HG03039 (cell line): ENCODE measurements around the gene TMEM263.
"Not testable (repeated sequence)": the region's sequence is repeated elsewhere in the genome, so short reads cannot be mapped to it uniquely, and the experiment has no call there.

Experiments
- ATAC-seq: cut with Tn5 transposase; IDR thresholded peaks from one replicate; pipeline ENCODE4 v1.9.1; 2021; ENCODE audit warnings: mild to moderate bottlenecking, moderate library complexity; ENCODE audit not compliant: unreplicated experiment

TMEM263 gene

DNA sequence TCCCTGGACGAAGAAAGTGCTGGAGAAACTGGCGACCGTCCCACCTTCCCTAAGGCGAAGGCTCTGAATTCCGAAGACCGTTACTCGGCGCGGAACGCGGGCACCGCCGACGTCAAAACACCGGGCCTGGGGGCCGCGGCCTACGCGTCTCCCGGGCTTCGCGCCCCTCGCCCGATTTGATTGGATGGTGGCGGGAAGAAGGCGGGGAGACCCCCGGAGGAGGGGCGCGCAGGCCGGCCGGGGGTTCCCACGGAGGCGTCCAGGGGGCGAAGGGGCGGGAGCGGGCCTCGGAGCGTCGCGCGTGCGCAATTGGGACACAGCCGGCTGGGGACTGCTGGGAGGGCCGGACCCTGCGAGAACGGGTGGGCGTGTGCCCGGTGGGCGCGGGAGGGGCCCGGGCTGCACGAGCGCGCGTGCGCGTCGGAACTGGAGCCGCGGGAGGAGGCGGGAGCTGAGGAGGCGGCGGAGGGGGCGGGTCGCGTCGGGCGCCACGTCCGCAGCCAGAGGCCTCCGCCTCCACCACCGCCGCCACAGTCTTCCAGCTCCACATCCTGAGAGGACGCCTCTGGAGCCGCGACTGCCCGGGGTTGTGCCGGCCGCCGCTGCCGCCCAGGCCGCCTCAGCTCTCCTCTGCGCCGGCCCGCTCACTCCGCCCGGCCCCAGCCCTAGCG is at the start of gene TMEM263:
TSS of gene TMEM263 (plus strand) at position 531 of the 671 bp plus-strand sequence. CDS start 11,210 bp downstream, outside the sequence.
- ATAC-seq, result peak; percentile 79

DNA sequence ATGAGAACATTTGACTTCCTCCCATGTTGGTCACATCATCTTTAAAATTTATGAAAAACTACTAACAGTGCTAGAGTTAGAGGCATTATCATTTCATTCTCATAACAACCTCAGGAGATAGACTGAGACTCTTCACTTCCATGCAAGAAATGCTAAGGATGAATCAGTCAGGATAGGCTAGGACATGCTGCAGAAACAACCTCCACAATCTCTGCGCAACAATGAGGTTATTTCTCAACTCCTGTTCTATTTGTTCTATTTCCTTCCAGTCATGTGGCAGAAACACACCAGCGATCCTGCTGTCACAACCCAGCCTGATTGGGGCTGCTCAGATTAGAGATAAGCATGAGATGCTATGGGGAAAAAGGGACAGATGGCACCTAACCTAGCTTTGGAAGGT is 49.0 kb upstream of the TMEM263 start:
- no peak for ATAC-seq

DNA sequence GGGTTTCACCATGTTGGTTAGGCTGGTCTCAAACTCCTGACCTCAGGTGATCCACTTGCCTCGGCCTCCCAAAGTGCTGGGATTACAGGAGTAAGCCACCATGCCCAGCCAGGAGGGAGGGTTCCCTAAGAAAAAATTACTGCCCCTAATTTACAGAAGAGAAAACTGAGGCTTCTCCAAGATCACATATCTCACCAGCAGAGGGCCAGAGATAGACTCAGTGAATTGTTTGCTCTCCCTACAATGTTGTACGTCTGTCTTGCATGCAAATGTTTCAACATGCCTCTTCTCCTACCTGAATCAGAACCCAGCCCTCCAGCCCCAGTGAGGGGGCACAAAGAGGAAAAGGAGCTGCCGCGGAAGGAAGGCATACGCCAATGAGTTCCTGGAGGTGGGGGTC is 48.3 kb upstream of the TMEM263 start:
- ATAC-seq, result no peak

DNA sequence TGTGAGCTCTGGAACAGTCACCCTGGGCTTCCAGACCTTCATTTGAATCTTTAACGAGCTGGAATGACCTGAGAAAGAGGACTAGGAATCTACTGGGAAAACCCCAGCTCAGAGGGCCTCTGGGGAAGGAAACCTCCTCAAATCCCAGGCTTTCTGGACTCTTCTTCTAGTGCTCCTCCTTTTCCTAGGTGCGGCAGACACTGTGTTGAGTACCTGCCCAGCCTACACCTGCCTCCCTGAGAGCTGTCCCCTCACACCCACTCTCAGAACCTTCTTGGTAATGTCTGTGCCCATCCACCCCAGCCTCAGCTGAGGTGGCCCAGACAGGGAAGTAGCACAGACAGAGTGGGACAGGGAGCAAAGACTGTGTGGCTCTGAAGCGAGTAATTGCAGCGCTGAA is 47.9 kb upstream of the TMEM263 start:
- no peak for ATAC-seq

DNA sequence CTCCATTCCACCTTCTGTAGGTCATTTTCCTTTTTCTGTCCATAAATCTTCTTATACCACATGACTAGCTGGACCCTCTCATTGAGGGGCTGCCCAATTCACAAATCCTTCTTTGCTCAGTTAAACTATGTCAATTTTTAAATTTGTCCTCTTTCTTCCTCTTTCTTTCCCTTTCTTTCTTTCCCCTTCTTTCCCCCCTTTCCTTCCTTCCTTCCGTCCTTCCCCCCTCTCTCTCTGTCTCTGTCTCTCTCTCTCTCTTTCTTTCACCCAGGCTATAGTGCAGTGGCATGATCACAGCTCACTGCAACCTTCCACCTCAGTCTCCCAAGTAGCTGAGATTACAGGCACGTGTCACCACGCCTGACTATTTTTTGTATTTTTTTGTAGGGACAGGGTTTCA is 47.1 kb upstream of the TMEM263 start:
- no peak for ATAC-seq

DNA sequence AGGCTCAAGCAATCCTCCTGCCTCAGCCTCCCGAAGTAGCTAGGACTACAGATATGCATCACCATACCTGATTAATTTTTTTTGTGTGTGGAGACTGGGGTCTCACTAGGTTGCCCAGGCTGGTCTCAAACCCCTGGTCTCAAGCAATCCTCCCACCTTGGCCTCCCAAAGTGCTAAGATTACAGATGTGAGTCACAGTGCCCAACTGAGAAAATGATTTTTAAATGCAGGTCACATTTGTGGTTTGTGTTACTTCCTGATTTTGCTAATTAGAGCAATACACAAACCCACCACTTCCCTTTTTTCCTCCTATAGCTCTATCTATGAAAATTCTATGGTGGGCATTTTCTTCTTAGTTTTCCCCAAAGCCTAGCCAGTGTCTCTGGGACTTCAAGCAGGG is 45.5 kb upstream of the TMEM263 start:
- ATAC-seq, result no peak

DNA sequence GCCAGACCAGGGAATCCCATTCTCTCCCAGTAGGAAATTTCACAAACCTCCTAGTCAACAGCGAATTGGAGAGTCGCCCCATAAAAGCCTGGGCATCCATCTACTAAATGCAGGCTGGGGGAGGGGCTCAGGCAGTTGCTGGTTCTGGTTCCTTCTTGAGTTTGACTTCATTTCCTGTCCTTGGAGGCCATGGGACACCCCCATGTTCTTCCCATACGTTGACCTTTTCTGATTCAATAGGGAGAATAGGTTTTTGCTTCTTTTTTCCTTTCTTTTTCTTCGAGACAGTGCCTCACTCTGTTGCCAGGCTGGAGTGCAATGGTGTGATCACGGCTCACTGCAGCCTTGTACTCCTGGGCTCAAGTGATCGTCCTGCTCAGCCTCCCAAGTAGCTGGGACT is 44.1 kb upstream of the TMEM263 start:
- no peak for ATAC-seq

DNA sequence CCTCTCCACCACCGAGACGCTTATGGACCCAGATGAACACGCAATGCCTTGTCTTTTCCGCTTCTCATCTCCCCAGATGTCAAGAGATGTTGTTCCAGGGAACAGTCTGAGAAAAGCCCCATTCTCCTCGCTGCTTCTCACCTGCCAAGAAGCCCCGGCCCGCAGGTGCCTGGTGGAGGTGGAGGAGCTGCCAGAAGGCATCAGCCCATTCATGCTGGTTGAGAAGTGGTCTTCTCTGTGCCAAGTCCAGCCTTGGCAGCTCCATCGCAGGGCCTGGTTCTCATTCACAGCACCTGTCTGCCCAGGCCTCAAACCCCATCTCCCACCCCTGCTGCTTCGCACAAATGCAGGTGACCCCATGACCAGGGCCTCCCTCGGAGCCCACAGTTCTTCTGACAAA is 42.3 kb upstream of the TMEM263 start:
- ATAC-seq, result no peak

DNA sequence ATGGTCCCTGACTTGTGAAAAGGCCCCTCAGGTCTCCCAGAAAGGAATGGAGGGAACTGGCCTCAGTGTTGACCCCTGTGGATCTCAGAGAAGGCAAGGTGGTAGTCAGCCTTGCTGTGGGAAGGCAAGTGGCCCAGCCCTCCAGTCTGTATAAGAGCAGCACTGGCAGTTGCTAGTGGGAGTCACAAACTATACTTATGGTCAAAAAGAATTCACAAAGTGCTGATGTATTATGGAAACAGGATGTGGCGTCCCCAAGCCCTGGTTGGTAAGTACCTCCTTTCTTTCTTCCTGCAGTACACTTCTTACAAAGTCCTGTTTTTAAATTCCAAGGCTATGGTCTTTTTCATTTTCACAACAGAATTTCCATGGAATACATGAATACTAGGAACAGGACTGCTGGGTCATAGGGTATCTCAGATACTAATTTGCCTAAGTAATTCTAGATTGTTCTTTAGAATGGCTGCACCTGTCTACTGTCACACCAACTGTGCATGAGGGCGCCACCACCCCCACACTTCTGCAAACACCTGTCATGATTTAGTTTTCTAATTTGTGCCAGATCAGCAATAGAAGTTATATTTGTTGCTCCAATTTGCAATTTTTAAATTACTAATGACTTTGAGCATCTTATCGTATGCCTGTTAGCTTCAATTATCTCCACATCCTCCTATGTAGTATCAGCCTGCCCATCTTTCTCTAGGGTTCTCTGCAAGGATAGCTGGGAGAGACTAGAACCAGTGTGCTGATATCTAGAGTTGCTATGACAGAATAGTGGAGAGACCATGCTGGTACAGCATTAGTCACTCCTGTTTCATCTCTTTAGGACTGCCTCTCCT is 40.7 kb upstream of the TMEM263 start:
- ATAC-seq, result peak; percentile 58

DNA sequence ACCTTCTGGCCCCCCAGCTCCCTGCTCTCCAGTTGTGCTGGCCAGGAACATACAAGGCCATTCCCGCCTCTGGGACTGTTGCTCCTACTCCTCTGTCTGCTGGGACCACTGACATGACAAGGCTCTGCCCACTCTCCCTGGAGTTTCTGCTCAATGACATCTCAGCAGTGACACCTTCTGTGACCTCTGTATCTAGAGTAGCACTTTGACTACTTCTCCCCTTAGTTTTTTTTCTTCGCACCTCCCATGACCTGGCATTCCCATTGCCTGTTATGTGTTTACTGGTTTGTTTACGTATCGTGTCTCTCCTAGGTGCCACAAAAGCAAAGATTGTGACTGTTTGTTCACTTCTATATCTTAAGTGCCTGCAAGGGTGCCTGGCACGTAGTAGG is 40.1 kb upstream of the TMEM263 start:
- ATAC-seq, result no peak

DNA sequence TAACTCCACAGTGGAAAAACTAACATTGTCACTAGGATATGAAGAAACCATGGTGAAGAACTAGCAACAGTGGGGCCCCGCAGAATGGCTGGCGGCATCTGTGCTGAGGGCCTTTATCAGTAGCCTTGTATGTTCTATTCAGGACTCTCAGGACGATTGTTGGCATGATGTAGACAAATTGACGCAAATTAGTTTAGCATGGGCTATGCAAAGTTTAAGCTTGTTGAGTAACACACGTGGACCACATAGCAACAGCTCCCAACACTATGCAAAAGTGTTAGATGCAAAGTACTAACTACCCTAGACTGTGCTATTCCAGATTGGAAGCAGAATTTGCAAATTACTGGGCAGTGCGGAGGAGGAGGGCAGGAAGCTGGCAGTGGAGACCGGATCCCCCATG is 38.2 kb upstream of the TMEM263 start:
- no peak for ATAC-seq

DNA sequence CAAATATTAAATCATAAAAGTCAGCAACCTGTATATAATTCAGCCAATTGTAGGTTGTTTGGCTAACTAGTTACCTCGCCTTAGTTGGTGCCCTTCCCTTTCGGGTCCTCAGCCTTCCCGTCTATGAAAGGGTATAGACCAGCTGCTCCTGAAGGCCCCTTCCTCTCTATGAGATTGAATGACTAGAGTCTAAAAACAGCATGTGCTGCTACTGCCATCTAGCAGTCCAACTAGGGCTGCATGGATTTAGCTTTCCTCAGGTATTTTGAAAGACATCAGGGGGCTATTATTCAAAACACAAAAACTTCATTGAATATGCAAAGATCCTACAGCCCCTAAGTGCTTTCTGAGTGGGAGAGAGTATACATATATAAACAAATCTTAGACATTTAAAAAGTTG is 37.0 kb upstream of the TMEM263 start:
- ATAC-seq, result no peak

DNA sequence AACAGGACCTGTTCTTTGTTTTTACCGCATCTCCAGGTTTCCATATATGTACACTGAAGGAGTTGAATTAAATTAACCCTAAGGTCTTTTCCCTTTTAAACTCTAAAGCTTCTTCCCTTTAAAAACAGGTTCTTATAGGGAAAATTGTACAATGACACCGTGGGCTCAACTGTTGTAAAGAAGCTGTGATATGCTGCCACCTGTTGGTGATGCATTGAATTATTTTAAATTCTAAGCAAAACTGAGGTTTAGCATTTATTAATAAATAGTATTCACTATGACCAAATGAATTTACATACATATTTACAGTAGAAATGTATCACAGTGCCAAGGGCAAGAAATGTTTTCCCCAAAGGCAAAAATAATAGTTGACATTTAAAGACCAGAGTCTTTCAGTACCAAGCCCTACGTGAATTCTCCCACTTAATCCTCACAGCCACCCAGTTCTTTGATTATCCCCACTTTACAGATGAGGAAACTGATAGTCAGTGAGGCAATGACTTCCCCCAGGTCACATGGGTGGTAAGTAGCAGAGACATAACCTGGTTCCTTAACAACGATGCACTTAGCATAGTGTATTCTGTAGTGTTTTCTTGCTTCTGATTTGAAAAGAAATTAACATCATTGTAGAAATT is 35.7 kb upstream of the TMEM263 start:
- ATAC-seq, result no peak

DNA sequence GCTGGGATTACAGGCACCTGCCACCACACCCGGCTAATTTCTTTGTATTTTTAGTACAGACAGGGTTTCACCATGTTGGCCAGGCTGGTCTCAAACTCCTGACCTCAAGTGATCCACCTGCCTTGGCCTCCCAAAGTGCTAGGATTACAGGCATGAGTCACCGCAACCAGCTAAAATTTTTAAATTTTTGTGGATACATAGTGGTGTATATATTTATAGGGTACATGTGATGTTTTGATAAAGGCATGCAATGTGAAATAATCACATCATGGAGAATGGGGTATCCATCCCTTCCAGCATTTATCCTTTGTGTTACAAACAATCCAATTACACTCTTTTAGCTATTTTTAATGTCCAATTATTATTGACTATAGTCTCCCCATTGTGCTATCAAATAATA is 33.7 kb upstream of the TMEM263 start:
- ATAC-seq, result not testable (repeated sequence)

DNA sequence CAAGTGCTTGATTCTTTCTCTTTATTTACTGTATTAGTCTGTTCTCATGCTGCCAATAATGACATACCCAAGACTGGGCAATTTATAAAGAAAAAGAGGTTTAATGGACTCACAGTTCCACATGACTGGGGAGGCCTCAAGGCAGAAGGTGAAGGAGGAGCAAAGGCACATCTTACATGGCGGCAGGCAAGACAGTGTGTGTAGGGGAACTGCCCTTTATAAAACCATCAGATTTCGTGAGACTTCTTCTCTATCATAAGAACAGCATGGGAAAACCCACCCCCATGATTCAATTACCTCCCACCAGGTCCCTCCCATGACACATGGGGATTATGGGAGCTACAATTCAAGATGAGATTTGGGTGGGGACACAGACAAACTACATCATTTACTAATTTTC is 32.1 kb upstream of the TMEM263 start:
- not testable (repeated sequence) for ATAC-seq

DNA sequence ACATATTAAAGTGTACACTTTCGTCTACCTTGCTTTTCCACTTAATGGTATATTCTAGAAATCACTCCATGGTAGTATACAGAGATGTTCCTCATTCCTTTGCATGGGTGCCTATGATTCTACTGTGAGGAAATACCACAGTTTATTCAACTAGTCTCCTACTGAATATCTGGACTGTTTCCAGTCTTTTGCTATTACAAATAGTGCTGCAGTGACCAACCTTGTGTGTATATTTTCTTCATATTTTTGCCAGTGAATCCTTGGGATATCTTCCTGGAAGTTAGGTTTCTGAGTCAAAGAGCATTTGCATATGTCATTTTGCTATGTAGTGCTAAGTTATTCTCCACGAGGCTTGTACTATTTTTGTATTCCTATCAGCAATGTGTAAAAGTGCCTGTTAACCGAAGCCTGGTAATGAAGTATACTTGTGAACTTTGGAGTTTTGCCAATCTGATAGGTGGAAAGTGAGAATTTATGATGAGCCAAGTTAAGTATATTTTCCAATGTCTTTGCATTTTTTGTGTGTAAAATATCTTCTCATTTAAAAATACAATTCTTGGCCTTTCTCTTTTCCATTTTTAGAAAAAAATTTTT is 31.3 kb upstream of the TMEM263 start:
- no peak for ATAC-seq

DNA sequence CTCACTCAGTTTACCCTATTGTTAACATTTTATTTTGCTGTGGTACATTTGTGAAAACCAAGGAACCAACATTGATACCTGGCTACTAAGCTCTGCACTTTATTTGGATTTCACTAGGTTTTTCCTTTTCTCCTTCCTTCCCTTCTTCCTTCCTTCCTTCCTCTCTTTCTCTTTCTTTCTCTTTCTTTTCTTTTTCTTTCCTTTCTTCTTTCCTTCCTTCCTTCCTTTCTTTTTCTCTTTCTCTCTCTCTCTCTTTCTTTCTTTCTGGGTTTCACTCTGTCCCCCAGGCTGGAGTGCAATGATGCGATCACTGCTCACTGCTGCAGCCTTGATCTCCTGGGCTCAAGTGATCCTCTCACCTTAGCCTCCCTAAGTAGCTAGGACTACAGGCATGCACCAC is 29.1 kb upstream of the TMEM263 start:
- ATAC-seq, result no peak

DNA sequence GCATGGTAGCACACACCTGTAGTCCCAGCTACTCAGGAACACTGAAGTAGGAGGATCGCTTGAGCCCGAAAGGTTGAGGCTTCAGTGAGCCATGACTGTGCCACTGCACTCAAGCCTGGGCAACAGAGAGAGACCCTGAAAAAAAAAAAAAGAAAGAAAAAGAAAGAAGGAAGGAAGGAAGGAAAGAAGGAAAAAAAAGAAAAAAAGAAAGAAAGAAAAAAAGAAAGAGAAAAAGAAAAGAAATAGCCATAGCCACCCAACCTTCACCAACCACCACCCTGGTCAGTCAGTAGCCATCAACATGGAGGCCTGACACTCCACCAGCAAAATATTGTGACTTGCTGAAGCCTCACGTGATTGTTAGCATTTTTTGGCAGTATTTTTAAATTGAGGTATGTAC is 21.4 kb upstream of the TMEM263 start:
- no peak for ATAC-seq

DNA sequence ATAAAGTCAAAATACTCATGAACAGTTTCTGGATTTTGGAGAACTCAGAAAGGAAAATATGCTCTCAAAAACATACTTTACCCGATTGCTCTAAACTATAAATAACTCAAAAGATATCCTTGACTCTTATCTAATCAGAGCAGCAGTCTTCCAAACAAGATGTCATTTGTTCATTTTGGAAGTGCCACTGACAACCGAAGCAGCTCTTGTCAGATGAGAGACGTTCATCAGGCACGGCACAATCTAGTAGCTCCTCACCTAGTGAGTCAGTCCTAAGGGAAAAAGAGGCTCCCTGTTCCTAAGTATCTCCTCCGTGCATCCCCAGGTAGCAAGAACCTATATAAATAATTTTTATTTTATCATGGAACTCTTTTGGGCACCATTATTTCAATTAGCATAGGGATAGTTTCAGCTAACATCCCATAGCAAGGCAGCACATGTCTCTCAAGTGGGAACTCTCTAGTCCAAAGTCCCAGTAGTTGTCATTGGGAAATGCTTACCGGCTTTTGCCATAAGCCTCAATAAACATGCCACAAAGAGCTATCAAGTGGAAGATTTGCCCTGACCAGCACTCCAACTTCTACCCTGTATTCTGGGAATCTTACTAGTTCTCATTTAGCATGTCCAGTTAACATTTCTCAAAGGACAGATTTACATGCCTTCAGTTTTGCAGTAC is 14.1 kb upstream of the TMEM263 start:
- ATAC-seq, result no peak

DNA sequence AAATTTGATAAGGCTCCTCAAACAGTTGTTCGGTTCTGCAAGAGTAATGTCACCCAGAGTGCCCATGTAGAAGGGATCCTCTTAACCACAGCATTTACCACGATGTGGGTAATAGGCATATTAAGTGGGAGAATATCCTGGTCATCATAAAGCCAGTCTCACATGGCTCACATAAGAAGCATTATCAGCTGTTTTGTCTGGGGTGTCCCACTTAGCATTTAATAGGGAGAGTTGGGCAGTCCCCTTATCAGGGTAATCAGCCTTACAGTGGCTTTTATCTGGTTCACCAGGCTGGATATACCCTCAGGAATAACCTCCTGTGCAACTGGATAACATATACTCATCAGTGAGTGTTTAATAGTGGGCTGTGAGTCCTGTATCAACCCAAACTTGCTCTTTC is 12.9 kb upstream of the TMEM263 start:
- no peak for ATAC-seq

DNA sequence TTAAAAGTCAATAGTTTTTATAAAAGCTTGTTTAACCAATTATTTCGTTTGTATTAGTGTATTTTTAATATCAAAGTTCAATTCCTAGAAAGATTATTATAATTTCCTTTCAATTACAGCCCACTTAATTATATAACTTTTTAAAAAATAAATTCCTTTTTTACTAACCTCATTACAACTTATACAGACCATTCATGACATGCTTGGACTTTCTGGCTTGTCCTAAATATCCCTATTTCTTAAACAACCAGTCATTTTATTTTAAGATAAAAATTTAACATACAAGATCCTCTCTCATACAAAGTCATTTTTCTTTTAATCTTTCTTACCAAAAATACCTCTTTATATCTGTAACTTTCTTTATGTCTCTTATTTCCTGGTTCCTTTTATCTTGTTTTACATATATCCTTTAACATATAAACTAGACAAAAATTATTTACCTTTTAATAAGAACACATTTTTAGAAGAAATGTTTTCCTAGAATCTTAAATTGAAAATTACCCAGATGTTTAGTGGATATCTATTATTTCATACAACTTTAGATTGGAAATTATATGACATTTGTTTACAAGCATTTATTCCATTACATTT is 10.4 kb upstream of the TMEM263 start:
- no peak for ATAC-seq
